HL-60 (cell line): ENCODE measurements around the gene ZC3H10.

Source experiments
- CTCF ChIP-seq: IDR thresholded peaks from one replicate; pipeline ENCODE4 v1.5.1; 2011; ENCODE audit warnings: low read length, control low read depth, inconsistent platforms; ENCODE audit not compliant: insufficient read depth
- REST ChIP-seq: IDR thresholded peaks from 2 replicates; pipeline ENCODE4 v1.6.1; 2012; ENCODE audit warnings: low read depth; ENCODE audit not compliant: insufficient replicate concordance

GRCh38 chr12:56164345-56164729 is 46.3 kb downstream of the ZC3H10 start:
- TF ChIP-seq CTCF (no peak), REST (no peak)
